A549 (cell line): Measurements from ENCODE around the gene PDZD11. TPM values are rescaled to one million over a fixed set of nuclear protein-coding genes. Genes with fewer than 3 reads are reported as not detected.
"Not testable (repeated sequence)": the region's sequence is repeated elsewhere in the genome, so short reads cannot be mapped to it uniquely, and the experiment has no call there.

ENCODE experiments used
- ATAC-seq, 2 experiments: fragments of 200-7000 bp in 1 of 2; fragments of >200 bp in 1 of 2; cut with Nextera tagmentation in 1 of 2; cut with Tn5 transposase in 1 of 2; 3 replicates each; pipeline versions ENCODE4 v1.8.0 to v1.9.1; 2018 to 2020; ENCODE audit warnings: mild to moderate bottlenecking in 1 of 2, moderate library complexity in 1 of 2
- CTCF ChIA-PET: fragments of 300-600 bp; sonication (Branson Sonifier 250); formaldehyde crosslinking; extraction: SDS; loops from one replicate; lab custom pipeline; 2021; ENCODE audit warnings: antibody characterized with exemption, inconsistent platforms; lab: Yijun Ruan, JAX
- POLR2A ChIA-PET: fragments of 350-600 bp; formaldehyde crosslinking; extraction: SDS; loops from one replicate; lab custom pipeline; 2021; ENCODE audit warnings: antibody characterized with exemption, inconsistent platforms; lab: Yijun Ruan, JAX
- DNase-seq, 2 experiments: peaks; one replicate each; pipeline versions ENCODE4 v3.0.0 to v3.0.0-alpha.2; 2011 to 2016; ENCODE audit warnings: low read depth in 1 of 2, low spot score in 1 of 2
- FAIRE-seq: peaks from 2 replicates; lab custom pipeline; 2011; peaks lifted over from hg19 to GRCh38; lab: Jason Lieb, UNC
- H3K27ac ChIP-seq, 2 experiments: fragments of >200 bp; sonication (Bioruptor Twin); formaldehyde crosslinking; 3 replicates each; pipeline ENCODE4 v1.5.1; 2016 to 2017
- H3K4me1 ChIP-seq: fragments of >200 bp; sonication (Bioruptor Twin); formaldehyde crosslinking; 3 replicates; pipeline ENCODE4 v1.6.1; 2016
- H3K4me2 ChIP-seq: fragments of >200 bp; sonication (Bioruptor Twin); formaldehyde crosslinking; 3 replicates; pipeline ENCODE4 v1.6.1; 2016
- H3K4me3 ChIP-seq: fragments of >200 bp; sonication (Bioruptor Twin); formaldehyde crosslinking; 3 replicates; pipeline ENCODE4 v1.5.1; 2016
- H3K9me3 ChIP-seq: fragments of >200 bp; sonication (Bioruptor Twin); formaldehyde crosslinking; 3 replicates; pipeline ENCODE4 v1.6.1; 2016
- ATOH8 ChIP-seq: fragments of 250-450 bp; sonication (Bioruptor Pico); IDR thresholded peaks from 2 replicates; pipeline ENCODE4 v1.5.0; 2020; ENCODE audit warnings: low read depth, mild to moderate bottlenecking, moderate library complexity
- BHLHE40 ChIP-seq: IDR thresholded peaks from 2 replicates; pipeline ENCODE4 v1.6.1; 2012; ENCODE audit warnings: low read depth, low read length, inconsistent platforms
- CHD2 ChIP-seq: fragments of 150-350 bp; IDR thresholded peaks from 2 replicates; pipeline ENCODE4 v1.6.1; 2014; ENCODE audit warnings: low read length; ENCODE audit not compliant: partially characterized antibody
- E2F6 ChIP-seq: IDR thresholded peaks from 2 replicates; pipeline ENCODE4 v1.6.1; 2012; ENCODE audit warnings: low read depth, borderline replicate concordance
- EHF ChIP-seq: fragments of 250-450 bp; sonication (Bioruptor Pico); IDR thresholded peaks from 2 replicates; pipeline ENCODE4 v1.5.0; 2020; ENCODE audit warnings: mild to moderate bottlenecking
- EHMT2 ChIP-seq: fragments of 200-600 bp; sonication (generic); IDR thresholded peaks from 2 replicates; pipeline ENCODE4 v1.6.1; 2016; ENCODE audit warnings: antibody characterized with exemption, low read depth, mild to moderate bottlenecking, moderate library complexity
- ESRRA ChIP-seq: fragments of 150-350 bp; IDR thresholded peaks from 2 replicates; pipeline ENCODE4 v1.6.1; 2014; ENCODE audit warnings: mild to moderate bottlenecking, low read length, borderline replicate concordance
- FOSB ChIP-seq: fragments of 250-450 bp; sonication (Bioruptor Pico); IDR thresholded peaks from 2 replicates; pipeline ENCODE4 v1.5.0; 2020; ENCODE audit warnings: mild to moderate bottlenecking, moderate library complexity
- GATA3 ChIP-seq: IDR thresholded peaks from 2 replicates; pipeline ENCODE4 v1.6.1; 2012; ENCODE audit warnings: borderline replicate concordance
- HDAC2 ChIP-seq: fragments of 200-600 bp; sonication (generic); IDR thresholded peaks from 2 replicates; pipeline ENCODE4 v1.6.1; 2016
- HOXA7 ChIP-seq: fragments of 250-450 bp; sonication (Bioruptor Pico); IDR thresholded peaks from 2 replicates; pipeline ENCODE4 v1.5.0; 2020; ENCODE audit warnings: mild to moderate bottlenecking, moderate library complexity
- HOXB5 ChIP-seq: fragments of 250-450 bp; sonication (Bioruptor Pico); IDR thresholded peaks from 2 replicates; pipeline ENCODE4 v1.5.0; 2020; ENCODE audit warnings: mild to moderate bottlenecking, moderate library complexity
- JUNB ChIP-seq: fragments of >200 bp; sonication (Bioruptor Twin); formaldehyde crosslinking; IDR thresholded peaks from 2 replicates; pipeline ENCODE4 v1.6.1; 2016
- KDM5A ChIP-seq: fragments of 200-600 bp; sonication (generic); IDR thresholded peaks from 2 replicates; pipeline ENCODE4 v1.6.1; 2016; ENCODE audit warnings: antibody characterized with exemption, mild to moderate bottlenecking
- MAFK ChIP-seq: fragments of 450-650 bp; IDR thresholded peaks from 2 replicates; pipeline ENCODE4 v1.6.1; 2014; ENCODE audit not compliant: partially characterized antibody
- NFE2L2 ChIP-seq: fragments of 150-350 bp; conservative IDR thresholded peaks from 2 replicates; pipeline ENCODE4 v1.6.1; 2014; ENCODE audit warnings: low read length
- NR3C1 ChIP-seq: fragments of >200 bp; sonication (Bioruptor Twin); formaldehyde crosslinking; IDR thresholded peaks from 3 replicates; pipeline ENCODE4 v1.6.1; 2017
- PBX3 ChIP-seq: IDR thresholded peaks from 2 replicates; pipeline ENCODE4 v1.6.1; 2012
- PHF8 ChIP-seq: fragments of 200-600 bp; sonication (generic); IDR thresholded peaks from 2 replicates; pipeline ENCODE4 v1.6.1; 2016; ENCODE audit warnings: low read depth, mild to moderate bottlenecking, antibody characterized with exemption, moderate library complexity, borderline replicate concordance
- RCOR1 ChIP-seq: fragments of 150-350 bp; IDR thresholded peaks from 2 replicates; pipeline ENCODE4 v1.6.1; 2014; ENCODE audit warnings: antibody characterized with exemption, low read length, low read depth
- RFX5 ChIP-seq: fragments of 450-650 bp; IDR thresholded peaks from 2 replicates; pipeline ENCODE4 v1.7.1; 2014; ENCODE audit warnings: antibody characterized with exemption, mild to moderate bottlenecking, moderate library complexity
- SREBF2 ChIP-seq: fragments of 450-650 bp; IDR thresholded peaks from 2 replicates; pipeline ENCODE4 v1.6.1; 2014; ENCODE audit warnings: mild to moderate bottlenecking, moderate library complexity
- TFCP2L1 ChIP-seq: fragments of 250-450 bp; sonication (Bioruptor Pico); IDR thresholded peaks from 2 replicates; pipeline ENCODE4 v1.5.0; 2021; ENCODE audit warnings: mild to moderate bottlenecking
- TP53 ChIP-seq: fragments of 250-450 bp; sonication (Bioruptor Pico); IDR thresholded peaks from 2 replicates; pipeline ENCODE4 v1.5.0; 2021; ENCODE audit warnings: mild to moderate bottlenecking, moderate library complexity
- ZC3H11A ChIP-seq: fragments of 450-650 bp; IDR thresholded peaks from 2 replicates; pipeline ENCODE4 v1.6.1; 2014; ENCODE audit warnings: antibody characterized with exemption, mild to moderate bottlenecking
- ZNF302 ChIP-seq: fragments of 250-450 bp; sonication (Bioruptor Pico); IDR thresholded peaks from 2 replicates; pipeline ENCODE4 v1.9.0; 2021; ENCODE audit warnings: inconsistent platforms, mild to moderate bottlenecking, moderate library complexity
- WGBS: methylation state at CpG from one replicate; pipeline ENCODE4 v1.1.6; 2017; ENCODE audit errors: missing lambda C conversion rate; 5-methylcytosine and 5-hydroxymethylcytosine counted together
- polyA plus RNA-seq, 4 experiments: library from polyadenylated mRNA; depleted of rRNA in 3 of 4; stranded (reverse); fragments of >200 nt; fragmentation: RNase III in 1 of 4; extraction: RNeasy Plus Mini Kit Qiagen cat#74134 plus additional on column Dnase treatment in 1 of 4; gene quantifications; 2 replicates in 3 of 4; 3 replicates in 1 of 4; pipeline ENCODE4 v1.2.3, GENCODE V29; 2011 to 2017
- TF ChIP-seq, protein P1 (sequence below): fragments of >200 bp; sonication (Bioruptor Twin); formaldehyde crosslinking; IDR thresholded peaks from 3 replicates; pipeline ENCODE4 v1.6.1; 2016
- TF ChIP-seq, protein P2 (sequence below): fragments of >200 bp; sonication (Bioruptor Twin); formaldehyde crosslinking; IDR thresholded peaks from 2 replicates; pipeline ENCODE4 v1.6.1; 2016
- TF ChIP-seq, protein P3 (sequence below): IDR thresholded peaks from 2 replicates; pipeline ENCODE4 v1.6.1; 2012

Gene PDZD11
- polyA plus RNA-seq, 2 of the 4 experiments (the other 2 are of a cell fraction) = 78.5 to 133 TPM

DNA sequence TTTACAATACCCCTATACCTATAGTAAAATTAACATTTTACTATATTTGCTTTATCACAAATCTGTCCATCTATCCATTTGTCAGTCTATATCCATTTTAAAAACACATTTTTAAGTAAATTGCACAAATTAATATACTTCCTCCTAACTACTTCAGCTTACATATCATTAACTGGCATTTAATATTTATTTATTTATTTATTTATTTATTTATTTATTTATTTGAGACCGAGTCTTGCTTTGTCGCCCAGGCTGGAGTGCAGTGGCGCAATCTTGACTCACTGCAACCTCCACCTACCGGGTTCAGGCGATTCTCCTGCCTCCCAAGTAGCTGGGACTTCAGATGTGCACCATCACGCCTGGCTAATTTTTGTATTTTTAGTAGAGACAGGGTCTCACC lies 33.9 kb upstream of the PDZD11 start:
- H3K4me1 ChIP-seq, FAIRE-seq, H3K9me3 ChIP-seq, CTCF ChIA-PET, DNase-seq, POLR2A ChIA-PET, H3K4me3 ChIP-seq, H3K4me2 ChIP-seq, ATAC-seq, H3K27ac ChIP-seq: not testable (repeated sequence)
- TF ChIP-seq ZC3H11A = peak; percentile 76
- WGBS = 97% methylated on average over 6 of the region's 6 CpGs

DNA sequence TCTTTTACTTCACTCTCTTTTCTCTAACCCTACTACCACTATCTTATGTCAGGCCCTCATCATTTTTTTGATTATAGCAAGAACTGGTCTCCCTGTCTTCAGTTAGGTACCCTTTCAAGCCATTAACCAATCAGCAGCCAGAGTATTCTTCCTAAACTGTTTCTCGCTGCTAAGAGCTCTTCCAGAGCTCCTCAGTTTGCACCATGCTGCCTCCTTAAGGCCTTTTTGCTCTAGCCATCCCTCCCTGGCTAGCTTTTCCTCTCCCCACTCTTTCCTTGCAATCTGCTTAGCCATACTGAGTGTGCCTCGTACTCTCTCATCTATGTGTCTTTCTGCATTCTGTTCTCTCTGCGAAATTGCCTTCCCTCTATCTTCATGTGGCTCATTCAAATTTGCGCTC lies 33.1 kb upstream of the PDZD11 start:
- FAIRE-seq (no peak), DNase-seq (peak in 1 of 2 experiments; percentile 1), ATAC-seq (no peak)
- CTCF ChIA-PET = no interaction called here
- POLR2A ChIA-PET = no interaction called here
- H3K4me3 ChIP-seq = no peak overlapping the region
- no peaks in the 10 kb centered on the region for H3K9me3 ChIP-seq
- TF ChIP-seq E2F6 (no peak), BHLHE40 (no peak), HDAC2 (no peak), EHF (CRISPR knock-in tag) (no peak), HOXB5 (CRISPR knock-in tag) (no peak), SREBF2 (no peak), ZNF302 (CRISPR knock-in tag) (no peak), MAFK (no peak)
- TF ChIP-seq, protein P1, sequence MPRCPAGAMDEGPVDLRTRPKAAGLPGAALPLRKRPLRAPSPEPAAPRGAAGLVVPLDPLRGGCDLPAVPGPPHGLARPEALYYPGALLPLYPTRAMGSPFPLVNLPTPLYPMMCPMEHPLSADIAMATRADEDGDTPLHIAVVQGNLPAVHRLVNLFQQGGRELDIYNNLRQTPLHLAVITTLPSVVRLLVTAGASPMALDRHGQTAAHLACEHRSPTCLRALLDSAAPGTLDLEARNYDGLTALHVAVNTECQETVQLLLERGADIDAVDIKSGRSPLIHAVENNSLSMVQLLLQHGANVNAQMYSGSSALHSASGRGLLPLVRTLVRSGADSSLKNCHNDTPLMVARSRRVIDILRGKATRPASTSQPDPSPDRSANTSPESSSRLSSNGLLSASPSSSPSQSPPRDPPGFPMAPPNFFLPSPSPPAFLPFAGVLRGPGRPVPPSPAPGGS = no peak
- H3K4me1 ChIP-seq = no peaks in the 10 kb centered on the region
- no peak overlapping the region for H3K4me2 ChIP-seq
- WGBS = 95% methylated on average over 4 of the region's 4 CpGs
- no peak overlapping the region for H3K27ac ChIP-seq

DNA sequence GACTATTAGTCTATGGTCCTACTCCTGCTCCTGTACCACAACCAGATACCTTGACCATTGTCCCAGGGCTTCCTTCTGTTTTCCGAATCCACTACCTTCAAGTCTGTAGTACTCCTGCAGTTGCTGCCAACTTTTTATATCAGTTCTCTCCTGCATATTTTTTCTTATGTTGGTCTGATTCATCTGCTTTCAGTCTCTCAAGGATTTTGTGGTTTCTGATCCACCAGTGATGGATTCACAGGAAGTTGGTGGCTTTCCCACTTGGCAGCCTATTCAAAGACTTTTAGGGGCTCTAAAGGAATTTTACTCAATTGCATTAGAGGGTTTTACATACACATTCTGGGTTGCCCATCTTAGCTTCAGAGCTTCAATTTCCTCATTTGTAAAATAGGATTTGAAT lies 23.8 kb upstream of the PDZD11 start:
- Histone ChIP-seq H3K9me3 (no peaks in the 10 kb centered on the region), H3K27ac (no peak overlapping the region), H3K4me2 (no peak overlapping the region), H3K4me3 (no peak overlapping the region), H3K4me1 (no peaks in the 10 kb centered on the region)
- ATAC-seq (no peak), DNase-seq (no peak), FAIRE-seq (no peak)
- CTCF ChIA-PET = no interaction called here
- no peak for TF ChIP-seq RCOR1
- no peak for TF ChIP-seq TP53
- TF ChIP-seq CHD2 = no peak
- TF ChIP-seq HOXA7 (CRISPR knock-in tag) = no peak
- no peak for TF ChIP-seq FOSB
- no peak for TF ChIP-seq ESRRA
- TF ChIP-seq EHMT2 = no peak
- TF ChIP-seq, protein P2, sequence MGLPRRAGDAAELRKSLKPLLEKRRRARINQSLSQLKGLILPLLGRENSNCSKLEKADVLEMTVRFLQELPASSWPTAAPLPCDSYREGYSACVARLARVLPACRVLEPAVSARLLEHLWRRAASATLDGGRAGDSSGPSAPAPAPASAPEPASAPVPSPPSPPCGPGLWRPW = no peak
- TF ChIP-seq GATA3 = no peak
- TF ChIP-seq KDM5A = no peak
- 100% methylated on average over 1 of the region's 1 CpG for WGBS
- POLR2A ChIA-PET = no interaction called here

- Histone ChIP-seq H3K4me2 (no peak overlapping the region), H3K4me1 (no peaks in the 10 kb centered on the region), H3K4me3 (no peak overlapping the region), H3K9me3 (no peaks in the 10 kb centered on the region), H3K27ac (no peak overlapping the region)
- CTCF ChIA-PET = interaction anchor here (0.5 to 1.6 kb wide), 2 partner anchors 168 to 169 kb away, joined by 3 to 4 read pairs; partner anchors contain the start of gene IGBP1
- TF ChIP-seq ATOH8 (CRISPR knock-in tag) = no peak
- no peak for TF ChIP-seq RCOR1
- no peak for TF ChIP-seq PBX3
- TF ChIP-seq NR3C1 = no peak
- no peak for TF ChIP-seq RFX5
- TF ChIP-seq BHLHE40 = no peak
- TF ChIP-seq, protein P3, sequence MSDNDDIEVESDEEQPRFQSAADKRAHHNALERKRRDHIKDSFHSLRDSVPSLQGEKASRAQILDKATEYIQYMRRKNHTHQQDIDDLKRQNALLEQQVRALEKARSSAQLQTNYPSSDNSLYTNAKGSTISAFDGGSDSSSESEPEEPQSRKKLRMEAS = no peak
- TF ChIP-seq PHF8 = no peak
- TF ChIP-seq NFE2L2 = no peak
- TF ChIP-seq JUNB = no peak
- no peak for TF ChIP-seq ZC3H11A
- TF ChIP-seq E2F6 = no peak
- no peak for TF ChIP-seq TFCP2L1 (CRISPR knock-in tag)
- no peak for DNase-seq
- POLR2A ChIA-PET = no interaction called here
- FAIRE-seq = no peak
- 81% methylated on average over 3 of the region's 3 CpGs for WGBS
- ATAC-seq = no peak
Observed at GRCh38 chrX:70301716-70302115, 12.0 kb upstream of the PDZD11 start.
